Activated CD8-positive, alpha-beta memory T cell treated with anti-CD3 and anti-CD28 coated beads, Interleukin-2, amount 50 U/mL, for 4 hours (primary cell): Measurements from ENCODE around the gene SH3GL3.

Experiments used
- DNase-seq: peaks from one replicate; pipeline ENCODE4 v3.0.0-alpha.2; 2020

Gene SH3GL3

DNA sequence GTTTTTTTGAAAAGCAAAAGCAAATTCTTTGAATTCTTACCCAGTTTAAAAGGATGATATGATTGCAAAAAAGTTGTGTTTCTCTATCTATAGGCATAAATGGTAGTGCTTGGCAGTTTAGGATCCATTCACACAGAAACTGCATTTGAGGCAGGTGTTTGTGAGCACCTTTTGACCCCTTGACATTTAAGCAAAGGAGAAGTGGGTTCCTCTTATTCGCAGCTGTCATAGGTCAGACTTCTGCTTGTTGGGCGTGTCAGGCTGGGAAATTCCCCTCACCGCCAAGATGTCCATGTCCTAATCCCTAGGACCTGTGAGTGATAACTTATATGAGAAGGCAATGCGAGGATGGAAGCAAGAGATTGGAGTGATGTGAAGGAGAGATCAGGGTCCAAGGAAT lies 67.4 kb downstream of the SH3GL3 start:
- DNase-seq = no peak

DNA sequence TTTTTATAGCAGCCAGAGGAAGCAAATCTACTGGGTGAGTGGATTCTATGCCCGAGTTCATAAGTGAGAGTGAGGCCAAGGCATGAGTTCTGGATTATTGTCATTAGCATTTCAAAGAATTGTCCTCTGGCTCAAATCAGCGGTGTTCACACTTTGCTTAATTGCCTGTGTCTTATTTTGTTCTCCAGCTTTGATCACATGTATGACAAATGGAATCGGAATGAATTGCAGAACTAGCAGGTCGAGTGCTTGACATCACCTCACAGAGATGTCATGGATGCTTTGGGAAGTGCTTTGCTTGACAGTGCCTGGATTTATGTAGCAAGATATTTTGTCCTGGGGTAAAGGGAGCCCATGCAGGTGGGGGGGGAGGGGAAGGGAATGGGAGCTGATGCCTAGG lies 68.0 kb downstream of the SH3GL3 start:
- no peak for DNase-seq

DNA sequence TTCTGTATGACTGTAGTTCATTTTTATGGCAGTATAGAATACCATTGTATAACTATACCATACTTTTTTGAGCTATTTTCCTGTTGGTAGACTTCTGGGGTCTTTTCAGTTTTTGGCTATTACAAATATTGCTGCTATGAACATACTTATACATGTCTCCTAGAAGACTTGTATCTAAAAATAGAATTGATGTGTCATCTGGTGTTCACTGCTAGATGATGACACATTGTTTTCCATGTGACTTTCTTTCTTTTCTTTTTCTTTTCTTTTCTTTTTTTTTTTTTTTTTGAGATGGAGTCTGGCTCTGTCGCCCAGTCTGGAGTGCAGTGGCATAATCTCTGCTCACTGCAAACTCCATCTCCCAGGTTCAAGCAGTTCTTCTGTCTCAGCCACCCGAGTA lies 69.8 kb downstream of the SH3GL3 start:
- DNase-seq = no peak

DNA sequence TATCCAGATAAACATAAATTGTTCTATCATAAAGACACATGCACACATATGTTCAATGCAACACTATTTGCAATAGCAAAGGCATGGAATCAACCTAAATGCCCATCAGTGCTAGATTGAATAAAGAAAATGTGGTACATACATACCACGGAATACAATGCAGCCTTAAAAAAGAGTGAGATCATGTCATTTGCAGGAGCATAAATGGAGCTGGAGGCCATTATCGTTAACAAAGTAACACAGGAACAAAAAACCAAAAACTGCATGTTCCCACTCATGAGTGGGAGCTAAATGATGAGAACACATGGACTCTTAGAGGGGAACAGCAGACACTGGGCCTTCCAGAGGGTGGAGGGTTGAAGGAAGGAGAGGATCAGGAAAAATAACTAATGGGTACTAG lies 79.2 kb downstream of the SH3GL3 start:
- no peak for DNase-seq

DNA sequence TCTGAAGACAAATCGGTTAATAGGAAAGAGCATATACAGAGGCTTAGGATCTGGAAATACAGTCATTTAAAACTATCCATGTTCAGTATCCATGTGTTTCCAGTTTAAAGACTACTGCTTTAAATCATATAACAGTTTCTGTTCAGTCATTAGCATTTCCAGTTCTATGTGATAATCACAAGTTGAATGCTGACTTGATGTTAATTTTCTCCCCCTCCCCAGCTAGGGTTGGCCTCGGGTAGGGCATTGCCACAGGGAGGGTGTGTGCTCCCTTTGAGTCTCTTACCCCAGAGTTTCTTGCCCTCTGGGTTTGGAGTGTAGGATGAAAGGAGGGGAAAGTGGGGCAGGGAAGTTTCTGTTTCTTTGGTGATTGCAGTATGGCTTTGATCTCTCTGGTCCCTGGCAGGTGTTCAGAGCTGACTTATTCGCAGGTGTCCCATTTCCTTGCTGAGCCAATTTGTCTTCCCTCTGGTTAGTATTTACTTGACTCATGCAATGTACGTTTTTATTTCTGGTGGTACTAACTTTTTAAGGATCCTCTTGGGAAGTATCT lies 86.3 kb downstream of the SH3GL3 start:
- DNase-seq = no peak

DNA sequence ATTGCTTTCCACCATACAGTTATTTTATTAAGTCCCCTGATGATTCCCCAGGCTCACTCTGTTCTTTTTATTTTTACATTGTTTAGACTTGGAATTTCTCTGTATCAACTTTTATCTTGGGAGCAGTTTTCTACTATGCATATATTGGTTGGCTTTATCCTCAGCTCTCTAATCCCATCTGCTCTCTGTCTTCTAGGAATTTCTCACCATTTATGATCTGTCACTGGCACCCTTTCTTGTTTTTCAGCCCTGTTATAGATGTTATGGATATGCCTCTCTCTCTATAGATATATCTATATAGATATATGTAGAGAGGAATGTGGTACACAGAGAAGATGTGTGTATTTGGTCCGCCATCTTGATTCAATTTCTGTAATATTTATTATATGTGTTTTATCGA lies 90.5 kb downstream of the SH3GL3 start:
- no peak for DNase-seq

DNA sequence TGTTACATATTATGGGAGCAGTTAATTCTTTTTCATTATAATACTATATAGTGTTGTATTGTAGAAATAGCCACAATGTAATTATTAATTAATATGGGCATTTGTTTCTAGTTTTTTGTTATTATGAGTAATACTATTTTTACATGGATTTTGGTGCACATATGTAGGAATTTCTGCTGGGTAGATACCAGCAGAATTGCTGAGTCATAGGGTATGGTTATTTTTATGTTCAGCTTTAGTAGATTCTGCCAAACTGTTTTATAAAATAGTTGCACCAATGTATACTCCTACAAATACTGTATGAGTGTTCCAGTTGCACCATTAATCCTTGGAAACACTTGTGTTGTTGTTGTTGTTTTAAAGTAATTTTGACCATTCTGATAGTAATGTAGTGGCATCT lies 91.5 kb downstream of the SH3GL3 start:
- no peak for DNase-seq

DNA sequence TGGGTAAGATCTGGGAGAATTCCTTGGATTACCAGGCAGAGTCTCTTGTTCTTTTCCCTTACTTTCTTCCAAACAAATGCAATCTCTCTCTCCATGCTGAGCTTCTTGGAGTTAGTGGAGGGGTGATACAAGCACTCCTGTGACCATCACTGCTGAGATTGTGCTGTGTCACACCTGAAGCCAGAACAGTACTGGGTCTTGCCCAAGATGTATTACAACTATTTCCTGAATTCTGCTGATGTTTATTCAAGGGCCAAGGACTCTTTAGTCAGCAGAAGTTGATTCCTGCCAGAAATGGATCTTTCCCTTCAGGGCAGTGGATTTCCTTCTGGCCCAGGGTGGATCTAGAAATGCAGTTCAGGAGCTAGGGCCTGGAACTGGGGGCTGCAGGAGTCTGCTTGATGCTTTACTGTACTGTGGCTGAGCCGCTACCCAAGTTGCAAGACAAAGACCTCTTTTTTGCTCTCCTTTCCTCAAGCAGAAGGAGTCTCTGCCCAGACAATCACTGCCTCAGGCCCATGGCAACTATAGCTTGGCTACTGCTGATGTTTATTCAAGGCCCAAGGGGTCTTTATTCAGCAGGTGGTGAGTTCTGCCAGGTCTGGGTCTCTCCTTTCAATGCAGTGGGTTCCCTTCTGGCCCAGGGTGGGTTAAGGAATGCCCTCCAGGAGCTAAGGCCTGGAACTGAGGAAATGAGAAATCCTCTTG lies 98.8 kb downstream of the SH3GL3 start:
- no peak for DNase-seq

DNA sequence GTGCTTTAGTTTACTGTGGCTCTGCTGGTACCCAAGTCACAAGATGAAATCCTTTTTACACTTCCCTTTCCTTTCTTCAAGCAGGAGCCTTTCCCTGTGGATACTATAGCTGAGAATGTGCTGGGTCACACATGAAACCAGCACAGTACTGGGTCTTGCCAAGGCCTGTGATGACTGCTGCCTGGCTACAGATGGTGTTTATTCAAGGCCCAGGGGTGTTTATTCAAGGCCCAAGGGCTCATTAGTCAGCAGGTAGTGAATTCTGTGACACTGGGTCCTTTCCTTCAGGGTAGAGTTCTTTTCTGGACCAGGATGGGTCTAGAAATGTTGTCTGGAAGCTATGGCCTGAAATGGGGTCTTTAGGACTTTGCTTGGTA lies 99.4 kb downstream of the SH3GL3 start:
- no peak for DNase-seq

DNA sequence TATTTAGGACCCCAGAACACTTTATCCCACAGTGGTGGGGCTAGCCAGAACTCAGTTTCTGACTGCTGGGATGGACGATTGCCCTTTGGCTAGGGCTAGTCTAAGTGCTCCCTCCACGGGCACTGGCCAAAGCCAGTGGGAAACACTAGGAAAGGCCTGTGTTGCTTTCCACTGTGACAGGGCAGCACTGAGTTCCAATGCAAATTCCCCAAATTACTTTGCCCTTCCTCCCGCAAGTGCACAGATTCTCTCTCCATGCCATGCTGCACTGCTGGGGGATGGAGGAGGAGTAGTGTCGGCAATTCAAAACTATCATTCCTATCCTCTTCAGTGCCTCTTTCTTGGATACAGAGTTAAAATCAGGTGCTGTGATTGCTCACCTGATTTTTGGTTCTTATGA lies 100.0 kb downstream of the SH3GL3 start:
- DNase-seq = no peak

DNA sequence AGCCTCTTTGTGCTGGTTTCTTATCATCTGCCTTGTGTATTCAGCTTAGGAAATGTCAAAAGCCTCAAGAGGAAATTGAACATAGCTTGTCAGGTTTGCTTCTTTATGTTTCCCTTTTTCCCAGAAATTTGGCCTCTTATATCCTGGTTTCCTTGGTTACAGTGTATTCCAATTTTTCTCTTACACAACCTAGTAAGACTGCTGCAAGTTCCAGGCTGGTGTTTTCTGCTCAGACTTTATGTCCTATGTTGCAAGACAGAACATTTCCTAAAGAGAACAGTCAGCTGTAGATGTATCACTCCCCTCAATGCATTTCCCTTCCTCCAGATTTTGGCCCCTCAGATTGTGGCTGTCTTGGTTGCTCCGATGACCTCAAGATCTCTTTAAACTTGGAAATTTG lies 102.5 kb downstream of the SH3GL3 start:
- DNase-seq = no peak

DNA sequence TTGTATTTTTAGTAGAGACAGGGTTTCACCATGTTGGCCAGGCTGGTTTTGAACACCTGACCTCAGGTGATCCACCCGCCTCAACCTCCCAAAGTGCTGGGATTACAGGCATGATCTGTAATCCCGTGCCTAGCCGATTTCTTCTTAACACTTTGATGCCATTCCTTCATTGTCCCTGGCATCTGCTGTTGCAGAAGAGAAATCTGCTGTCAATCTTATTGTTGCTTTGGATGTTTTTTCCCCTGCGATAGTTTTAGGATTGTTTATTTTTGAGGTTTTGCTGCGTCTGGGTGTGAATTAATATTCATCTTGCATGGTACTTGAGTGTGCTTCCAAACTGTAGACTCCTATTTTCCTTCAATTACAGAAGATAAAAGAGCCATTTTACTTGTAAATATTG lies 107.4 kb downstream of the SH3GL3 start:
- DNase-seq = no peak

DNA sequence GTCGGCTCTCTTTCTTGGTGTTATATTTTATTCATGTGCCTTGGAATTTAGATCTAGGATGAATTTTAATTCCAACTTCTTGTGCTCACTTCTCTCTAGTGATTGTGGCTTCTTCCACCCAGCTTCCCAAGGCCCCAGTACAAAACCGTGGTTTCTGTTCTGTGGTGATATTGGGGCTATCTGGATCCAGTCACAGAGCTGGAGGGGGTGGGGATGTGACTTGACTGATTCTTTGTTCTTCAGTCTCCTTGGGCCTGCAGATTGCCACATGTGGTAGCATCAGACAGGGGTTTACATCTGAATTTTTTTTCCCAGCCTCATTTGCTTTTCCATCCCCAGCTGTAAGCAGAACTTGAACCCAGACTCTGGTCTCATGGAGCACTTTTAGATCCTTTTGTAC lies 108.2 kb downstream of the SH3GL3 start:
- DNase-seq = no peak

DNA sequence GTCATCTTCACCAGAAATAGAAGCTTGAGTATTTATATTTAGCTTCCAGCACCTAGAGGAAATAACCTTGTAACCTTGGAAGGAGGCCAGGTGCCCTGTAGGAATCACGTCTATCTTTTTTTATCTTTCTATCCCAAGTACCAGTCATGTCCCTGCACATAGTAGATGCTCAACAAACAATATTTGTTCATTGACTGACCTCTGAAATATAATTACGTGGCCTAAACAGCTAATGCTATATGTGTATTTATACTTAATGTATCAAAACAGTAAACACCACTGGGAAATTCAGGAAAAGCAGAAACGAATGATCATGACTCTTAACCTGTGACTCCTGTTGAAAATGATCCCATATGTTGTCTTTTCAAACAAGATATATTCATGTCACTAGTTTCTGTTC lies 108.9 kb downstream of the SH3GL3 start:
- no peak for DNase-seq

DNA sequence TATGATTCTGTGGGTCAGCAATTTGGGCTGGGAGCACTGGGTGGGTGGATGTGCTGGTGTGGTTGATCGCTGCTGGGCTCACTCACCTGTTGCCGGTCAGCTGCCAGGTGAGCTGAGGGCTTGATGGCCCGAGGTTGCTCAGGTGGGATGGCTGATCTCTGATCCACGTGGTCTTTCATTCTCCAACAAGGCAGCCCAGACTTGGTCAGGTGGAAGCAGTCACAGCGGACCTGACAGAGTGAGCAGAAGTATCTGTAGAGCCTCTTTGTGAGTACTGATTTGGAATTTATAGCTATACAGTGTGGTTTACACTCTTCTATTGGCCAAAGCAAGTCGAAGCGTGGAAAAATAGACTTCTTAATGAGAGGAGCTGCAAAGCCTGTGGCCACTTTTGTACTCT lies 109.6 kb downstream of the SH3GL3 start:
- DNase-seq = no peak

DNA sequence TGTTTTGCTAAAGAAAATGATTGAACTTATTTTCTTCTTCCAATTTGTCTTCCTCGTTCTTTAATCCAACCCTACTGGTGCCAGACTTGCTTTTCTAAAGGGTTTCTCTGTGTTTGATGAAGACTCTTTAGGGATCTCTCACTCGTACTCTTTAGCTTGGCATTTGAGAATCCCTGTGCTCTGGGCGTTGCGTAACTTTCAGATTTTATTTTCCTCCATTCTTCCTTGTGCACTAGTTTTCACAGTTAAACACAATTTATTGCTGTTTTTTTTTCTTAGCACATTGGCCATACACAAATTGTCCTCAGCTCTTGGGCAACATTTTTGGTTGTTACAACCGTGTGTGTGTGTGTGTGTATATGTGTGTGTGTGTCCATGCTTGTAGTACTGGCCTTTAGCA lies 111.0 kb downstream of the SH3GL3 start:
- DNase-seq = no peak

DNA sequence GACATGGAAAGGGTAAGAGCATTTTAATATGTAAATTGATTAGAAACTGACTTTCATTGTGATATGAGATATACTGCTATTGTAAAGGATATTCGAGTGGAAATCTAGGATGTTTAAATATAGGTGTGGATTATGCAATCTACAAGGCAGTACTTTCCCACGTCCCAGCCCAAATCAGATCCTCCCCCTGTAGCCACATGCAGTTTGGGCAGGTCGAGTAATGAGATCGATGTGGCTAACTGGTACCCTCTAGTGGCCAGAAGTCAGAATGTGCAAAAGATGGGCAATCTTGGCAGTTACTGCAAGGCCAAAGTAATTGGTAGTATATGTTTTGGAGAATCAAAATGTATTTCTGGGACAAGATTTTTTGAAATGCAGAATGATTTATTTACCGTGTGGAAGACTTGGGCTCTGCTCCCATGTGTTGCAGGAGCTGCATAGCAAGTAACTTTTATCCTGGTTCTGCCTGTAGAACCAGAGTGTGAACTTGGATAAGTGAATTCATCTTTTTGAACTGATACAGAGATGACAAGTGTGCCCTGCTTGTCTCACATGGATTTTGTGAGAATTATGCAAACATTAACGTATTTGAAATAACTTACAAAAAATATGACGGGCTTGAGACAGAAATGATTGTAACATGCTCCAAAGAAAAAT lies 112.3 kb downstream of the SH3GL3 start:
- DNase-seq = no peak

DNA sequence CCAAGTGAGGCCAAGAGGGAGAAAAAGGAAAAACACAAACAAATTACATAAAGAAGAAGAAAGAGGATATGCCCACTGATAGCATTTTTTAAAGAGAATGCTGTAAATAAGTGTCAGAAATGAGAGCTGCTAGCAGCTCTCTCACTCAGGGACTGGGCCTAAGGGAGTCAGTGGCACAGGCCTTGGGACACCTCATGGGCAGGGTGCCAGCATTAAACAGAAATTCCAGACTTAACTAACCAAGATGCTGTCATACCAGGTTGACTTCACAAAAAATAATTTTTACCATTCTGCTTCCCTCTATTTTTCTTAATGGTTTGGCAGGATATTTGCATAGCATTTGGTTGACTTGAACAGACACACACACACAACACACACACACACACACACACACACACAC lies 114.5 kb downstream of the SH3GL3 start:
- no peak for DNase-seq

DNA sequence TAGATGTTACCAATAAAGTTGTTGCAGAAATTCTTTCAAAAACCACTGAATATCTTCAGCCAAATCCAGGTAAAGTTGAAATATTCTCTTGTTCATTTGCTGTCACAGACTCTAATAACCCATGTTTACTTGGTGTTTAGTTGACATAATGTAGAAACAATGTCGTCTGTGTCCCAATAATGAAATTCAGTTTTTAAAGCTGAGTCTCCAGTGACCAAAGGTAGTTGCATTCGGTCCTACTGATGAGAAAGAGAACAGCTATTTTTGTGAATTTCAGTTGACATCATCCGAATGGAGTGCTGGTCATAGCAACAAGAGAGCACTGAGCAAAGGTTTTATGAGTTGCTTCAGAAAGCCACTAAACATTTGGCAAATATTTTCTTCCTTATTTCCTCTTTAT lies 118.0 kb downstream of the SH3GL3 start:
- DNase-seq = no peak

DNA sequence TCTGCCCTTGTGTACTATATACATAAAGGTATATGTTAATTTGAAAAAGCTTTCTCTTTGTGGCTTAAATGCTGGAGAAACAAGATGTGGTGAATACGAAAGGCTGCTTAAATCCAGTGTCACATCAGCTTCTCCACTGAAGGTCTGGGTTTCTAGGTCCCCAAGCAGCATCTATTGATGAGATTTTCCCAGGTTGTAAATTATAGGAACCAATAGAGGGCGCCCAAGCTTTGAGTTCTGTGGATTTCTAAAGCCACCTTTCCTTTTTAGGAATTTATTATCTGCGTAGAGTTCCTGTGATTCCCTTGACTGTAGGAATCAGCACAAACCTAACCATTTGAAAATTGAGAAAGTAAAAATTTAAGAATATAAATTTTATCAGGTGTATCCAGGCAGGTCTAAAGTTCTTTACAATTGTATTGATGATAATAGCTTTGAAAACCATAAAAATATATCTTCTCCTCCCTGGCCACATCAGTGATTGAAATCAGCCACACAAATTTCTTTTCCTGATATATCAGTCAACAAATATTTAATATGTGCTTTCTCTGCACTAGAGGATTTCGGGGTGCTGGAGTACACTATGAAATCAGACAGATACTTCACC lies 118.5 kb downstream of the SH3GL3 start:
- DNase-seq = no peak

DNA sequence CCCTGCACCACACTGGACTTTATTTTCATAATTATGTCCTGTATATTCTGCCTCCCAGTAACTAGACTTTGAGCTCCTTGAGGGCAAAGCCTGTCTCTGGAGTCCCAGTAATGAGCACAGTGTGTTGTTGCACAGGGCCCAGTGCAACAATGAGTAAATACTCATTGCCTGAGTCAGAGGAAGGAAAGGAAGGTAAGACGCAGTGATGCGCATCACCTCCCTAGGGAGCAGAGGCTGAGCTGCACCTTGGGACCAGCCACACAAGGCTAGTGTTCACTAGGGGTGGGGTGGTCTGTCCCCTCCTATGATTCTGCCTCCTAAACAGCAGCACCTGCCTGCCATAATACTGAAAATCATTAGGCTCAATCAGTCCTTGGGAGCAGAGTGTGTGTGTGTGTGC lies 120.2 kb downstream of the SH3GL3 start:
- no peak for DNase-seq

DNA sequence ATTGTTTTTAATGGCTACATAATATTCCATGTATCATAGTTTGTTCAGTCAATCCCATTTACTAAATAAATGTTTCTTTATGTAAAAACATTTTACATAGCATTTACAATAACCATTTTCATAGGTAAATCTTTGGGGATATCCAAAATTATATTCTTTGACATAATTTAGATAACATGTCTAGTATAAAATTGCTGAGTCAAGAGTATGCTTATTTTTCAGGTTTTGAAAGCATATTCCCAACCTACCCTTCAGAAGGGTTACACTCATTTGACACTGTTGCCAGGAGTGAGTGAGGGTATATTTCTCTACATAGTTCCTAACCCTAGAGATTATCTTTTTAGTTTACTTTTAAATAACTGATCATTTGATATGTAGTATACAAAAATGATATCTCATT lies 122.2 kb downstream of the SH3GL3 start:
- no peak for DNase-seq

DNA sequence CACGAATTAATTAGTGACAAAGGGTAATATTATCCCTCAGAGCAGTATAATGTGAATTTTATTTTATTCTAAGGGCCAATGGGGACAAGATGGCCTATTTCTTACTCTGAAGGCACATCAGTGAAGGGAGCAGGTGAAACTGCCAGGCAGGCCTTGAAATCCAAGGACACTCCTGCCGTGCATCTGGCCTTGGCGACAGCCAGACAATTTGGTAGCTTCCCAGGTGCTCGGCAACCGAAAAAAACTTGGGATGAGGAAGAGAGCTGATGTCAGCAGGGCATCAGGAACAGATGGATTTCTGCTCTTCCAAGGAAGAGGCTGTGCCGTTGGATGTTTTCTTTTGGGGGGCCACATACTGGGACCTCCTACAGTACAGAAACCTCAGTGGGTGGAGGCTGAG lies 123.6 kb downstream of the SH3GL3 start:
- DNase-seq = no peak
